CD4-positive, alpha-beta T cell treated with Interleukin-1 beta for 1 hour (primary cell): Measurements from ENCODE around the gene ADAM23.

Experiments
- DNase-seq, 2 donors: peaks; one replicate each; pipeline ENCODE4 v3.0.0-alpha.2; 2020 to 2022

ADAM23 gene

GRCh38 chr2:206512999-206513398 lies 69.7 kb downstream of the ADAM23 start:
- no peak for DNase-seq

GRCh38 chr2:206515580-206515979 lies 72.2 kb downstream of the ADAM23 start:
- no peak for DNase-seq

GRCh38 chr2:206518997-206519396 lies 75.7 kb downstream of the ADAM23 start:
- no peak for DNase-seq

GRCh38 chr2:206520450-206520849 lies 77.1 kb downstream of the ADAM23 start:
- DNase-seq, result no peak

- DNase-seq, result no peak
Observed at GRCh38 chr2:206521115-206521514, 77.8 kb downstream of the ADAM23 start.

GRCh38 chr2:206521612-206522011 lies 78.3 kb downstream of the ADAM23 start:
- DNase-seq, result no peak

- DNase-seq, result no peak
Observed at GRCh38 chr2:206526416-206526815, 83.1 kb downstream of the ADAM23 start.

- no peak for DNase-seq
Observed at GRCh38 chr2:206527153-206527552, 83.8 kb downstream of the ADAM23 start.

- peak; percentile 11 to 57 for DNase-seq
Observed at GRCh38 chr2:206530727-206531126, 87.4 kb downstream of the ADAM23 start.

GRCh38 chr2:206531996-206532543 lies 88.7 kb downstream of the ADAM23 start:
- no peak for DNase-seq

- DNase-seq, result no peak
Observed at GRCh38 chr2:206533977-206534376, 90.6 kb downstream of the ADAM23 start.

- no peak for DNase-seq
Observed at GRCh38 chr2:206535260-206535986, 92.1 kb downstream of the ADAM23 start.

- no peak for DNase-seq
Observed at GRCh38 chr2:206540757-206541156, 97.4 kb downstream of the ADAM23 start.

- DNase-seq, result no peak
Observed at GRCh38 chr2:206543073-206543472, 99.7 kb downstream of the ADAM23 start.

GRCh38 chr2:206548383-206548782 lies 105.1 kb downstream of the ADAM23 start:
- DNase-seq, result no peak

- DNase-seq, result no peak
Observed at GRCh38 chr2:206555721-206556120, 112.4 kb downstream of the ADAM23 start.

- DNase-seq, result peak in 1 of 2 donors; percentile 35
Observed at GRCh38 chr2:206556357-206556949, 113.1 kb downstream of the ADAM23 start.

- DNase-seq, result no peak
Observed at GRCh38 chr2:206557321-206557720, 114.0 kb downstream of the ADAM23 start.

- DNase-seq, result no peak
Observed at GRCh38 chr2:206558492-206558891, 115.2 kb downstream of the ADAM23 start.

GRCh38 chr2:206561962-206562361 lies 118.6 kb downstream of the ADAM23 start:
- DNase-seq, result no peak

- no peak for DNase-seq
Observed at GRCh38 chr2:206562375-206562774, 119.0 kb downstream of the ADAM23 start.

GRCh38 chr2:206563374-206563773 lies 120.0 kb downstream of the ADAM23 start:
- no peak for DNase-seq

GRCh38 chr2:206565666-206566065 lies 122.3 kb downstream of the ADAM23 start:
- no peak for DNase-seq

- no peak for DNase-seq
Observed at GRCh38 chr2:206569470-206569869, 126.1 kb downstream of the ADAM23 start.
